ENCODE results near the gene MCF2L2.
A peak's percentile ranks its signal among the peaks of the same experiment; 100 is the strongest.

Gene MCF2L2

GRCh38 chr3:183192650-183193300, 235.6 kb downstream of the MCF2L2 start:
- H3K9me3 ChIP-seq (ENCODE audit: control insufficient read depth, insufficient read depth, low read depth, low read length), result no peaks in the 10 kb centered on the region
- ChIA-PET POLR2A (no interaction called here), CTCF (interaction anchor here (1.0 to 2.0 kb wide), 3 partner anchors 8 to 191 kb away, joined by 4 to 15 read pairs (median 6); no protein-coding TSS in a partner anchor)
- TF ChIP-seq ZNF266 (tag by site-specific recombination; IDR thresholded peaks at IDR 0.05; ENCODE audit: low read depth), result no peak
- no peak for TF ChIP-seq ZNF324 (tag by site-specific recombination; IDR thresholded peaks at IDR 0.05)
- no peak for TF ChIP-seq ZNF155 (tag by site-specific recombination; IDR thresholded peaks at IDR 0.05)
- TF ChIP-seq ZNF658 (tag by site-specific recombination; IDR thresholded peaks at IDR 0.05), result no peak
- no peak for TF ChIP-seq ZNF510 (tag by site-specific recombination; IDR thresholded peaks at IDR 0.05; ENCODE audit: insufficient replicate concordance)
- no peak for TF ChIP-seq ZNF558 (tag by site-specific recombination; IDR thresholded peaks at IDR 0.05)
- no peak for TF ChIP-seq ZNF391 (tag by site-specific recombination; IDR thresholded peaks at IDR 0.05; ENCODE audit: borderline replicate concordance, low read depth)
- no peak for TF ChIP-seq ZNF157 (tag by site-specific recombination; IDR thresholded peaks at IDR 0.05)
- no peak for TF ChIP-seq ZNF138 (tag by site-specific recombination; IDR thresholded peaks at IDR 0.05; ENCODE audit: borderline replicate concordance)
- no peak for TF ChIP-seq RBAK (tag by site-specific recombination; IDR thresholded peaks at IDR 0.05)
- no peak for TF ChIP-seq ZNF174 (tag by site-specific recombination; IDR thresholded peaks at IDR 0.05)
- no peak for TF ChIP-seq PRDM1 (tag by site-specific recombination; IDR thresholded peaks at IDR 0.05)
- TF ChIP-seq ZNF692 (tag by site-specific recombination; IDR thresholded peaks at IDR 0.05), result no peak
- no peak for TF ChIP-seq ZNF624 (tag by site-specific recombination; IDR thresholded peaks at IDR 0.05)
- no peak for TF ChIP-seq YY2 (tag by site-specific recombination; IDR thresholded peaks at IDR 0.05)
- TF ChIP-seq ZNF610 (tag by site-specific recombination; IDR thresholded peaks at IDR 0.05; ENCODE audit: borderline replicate concordance), result no peak
- no peak for TF ChIP-seq ZNF274 (IDR thresholded peaks at IDR 0.05; ENCODE audit: low read length)
- TF ChIP-seq ZNF274 (tag by site-specific recombination; IDR thresholded peaks at IDR 0.05; ENCODE audit: borderline replicate concordance), result no peak
- TF ChIP-seq KLF1 (tag by site-specific recombination; IDR thresholded peaks at IDR 0.05), result no peak
- TF ChIP-seq ZNF843 (tag by site-specific recombination; IDR thresholded peaks at IDR 0.05), result no peak
- no peak for TF ChIP-seq PATZ1 (tag by site-specific recombination; IDR thresholded peaks at IDR 0.05)
- no peaks in the 10 kb centered on the region; the same call in 1 of the 2 replicates for H3K4me1 ChIP-seq (ENCODE audit: control insufficient read depth, insufficient read depth, low read length)
- H3K4me3 ChIP-seq (ENCODE audit: low read depth, low read length), result no peak overlapping the region
- H3K27ac ChIP-seq (ENCODE audit: extremely low read depth, low read depth, low read length), result no peak overlapping the region
- H3K36me3 ChIP-seq (ENCODE audit: control insufficient read depth in 2 of 2, insufficient read depth in 1 of 2, low read length in 2 of 2), result no peaks in the 10 kb centered on the region

GRCh38 chr3:183189641-183190040, 238.8 kb downstream of the MCF2L2 start:
- Histone ChIP-seq H3K9me3 (ENCODE audit: control insufficient read depth, insufficient read depth, low read depth, low read length) (no peaks in the 10 kb centered on the region), H3K4me3 (ENCODE audit: low read depth, low read length) (no peak overlapping the region), H3K36me3 (ENCODE audit: control insufficient read depth in 2 of 2, insufficient read depth in 1 of 2, low read length in 2 of 2) (no peaks in the 10 kb centered on the region), H3K27ac (ENCODE audit: extremely low read depth, low read depth, low read length) (no peak overlapping the region), H3K4me1 (ENCODE audit: control insufficient read depth, insufficient read depth, low read length) (no peaks in the 10 kb centered on the region; the same call in 1 of the 2 replicates)
- POLR2A ChIA-PET, result no interaction called here
- TF ChIP-seq ZNF585B (tag by site-specific recombination; IDR thresholded peaks at IDR 0.05), result peak; percentile 44
- no peak for TF ChIP-seq ZNF391 (tag by site-specific recombination; IDR thresholded peaks at IDR 0.05; ENCODE audit: borderline replicate concordance, low read depth)
- CTCF ChIA-PET, result interaction anchor here (0.6 kb wide), 1 partner anchor 810 kb away, joined by 5 read pairs; no protein-coding TSS in a partner anchor
